H1 (cell line): ENCODE results near the gene SPTAN1.

Experiments
- ATF3 ChIP-seq: IDR thresholded peaks from 2 replicates; pipeline ENCODE4 v1.6.1; 2011; ENCODE audit warnings: low read depth, mild to moderate bottlenecking, low read length; ENCODE audit not compliant: insufficient read depth
- HDAC6 ChIP-seq: IDR thresholded peaks from one replicate; pipeline ENCODE4 v1.7.1; 2012; ENCODE audit warnings: low read depth, mild to moderate bottlenecking, inconsistent platforms, low read length, moderate library complexity
- POLR2A ChIP-seq, 2 experiments: IDR thresholded peaks; 1 replicate in 1 of 2; 2 replicates in 1 of 2; pipeline ENCODE4 v1.6.1; 2011; ENCODE audit warnings: low read depth in 2 of 2, low read length in 2 of 2, mild to moderate bottlenecking in 2 of 2; ENCODE audit errors: control extremely low read depth in 1 of 2
- POLR2AphosphoS5 ChIP-seq: IDR thresholded peaks from 2 replicates; pipeline ENCODE4 v1.6.1; 2011; ENCODE audit warnings: low read depth, low read length
- SP2 ChIP-seq: IDR thresholded peaks from 2 replicates; pipeline ENCODE4 v1.6.1; 2012; ENCODE audit warnings: mild to moderate bottlenecking, low read length, inconsistent platforms
- TAF1 ChIP-seq: IDR thresholded peaks from 2 replicates; pipeline ENCODE4 v1.6.1; 2011; ENCODE audit warnings: mild to moderate bottlenecking, low read depth, low read length

GRCh38 chr9:128677794-128678193 lies 125.4 kb downstream of the SPTAN1 start:
- TF ChIP-seq HDAC6 (no peak), POLR2A (IDR thresholded peaks at IDR 0.05; ENCODE audit: control extremely low read depth in 1 of 2, low read depth in 2 of 2, low read length in 2 of 2) (no peak), SP2 (no peak), POLR2AphosphoS5 (no peak), TAF1 (no peak), ATF3 (no peak)
